Spleen (tissue), 7 donors: Measurements from ENCODE around the gene PCNX3.

Experiments
- CTCF ChIP-seq, 11 experiments: fragments of 200-600 bp in 7 of 11; fragments of 450-650 bp in 4 of 11; sonication (generic) in 4 of 11; IDR thresholded peaks in 8 of 11; conservative IDR thresholded peaks in 3 of 11; 1 replicate in 7 of 11; 2 replicates in 4 of 11; pipeline versions ENCODE4 v1.4.0 to v1.8.0; 2016 to 2021; ENCODE audit warnings: antibody characterized with exemption in 11 of 11, inconsistent platforms in 4 of 11, mild to moderate bottlenecking in 1 of 11
- POLR2A ChIP-seq, 3 donors: fragments of 450-650 bp; IDR thresholded peaks; one replicate each; pipeline ENCODE4 v1.5.1; 2017; ENCODE audit warnings: antibody characterized with exemption in 3 of 3, mild to moderate bottlenecking in 1 of 3
- POLR2AphosphoS5 ChIP-seq, 3 donors: sonication (generic); formaldehyde crosslinking; IDR thresholded peaks; one replicate each; pipeline ENCODE4 v1.5.1; 2017; ENCODE audit warnings: antibody characterized with exemption in 3 of 3
- donor health status: DM: no; HTN: no; CAD: no; lungs with moderate emphysema.
- donor health status: DM: no; HTN: no; CAD: no.
- donor health status: DM: no; HTN: no; CAD: no.

DNA sequence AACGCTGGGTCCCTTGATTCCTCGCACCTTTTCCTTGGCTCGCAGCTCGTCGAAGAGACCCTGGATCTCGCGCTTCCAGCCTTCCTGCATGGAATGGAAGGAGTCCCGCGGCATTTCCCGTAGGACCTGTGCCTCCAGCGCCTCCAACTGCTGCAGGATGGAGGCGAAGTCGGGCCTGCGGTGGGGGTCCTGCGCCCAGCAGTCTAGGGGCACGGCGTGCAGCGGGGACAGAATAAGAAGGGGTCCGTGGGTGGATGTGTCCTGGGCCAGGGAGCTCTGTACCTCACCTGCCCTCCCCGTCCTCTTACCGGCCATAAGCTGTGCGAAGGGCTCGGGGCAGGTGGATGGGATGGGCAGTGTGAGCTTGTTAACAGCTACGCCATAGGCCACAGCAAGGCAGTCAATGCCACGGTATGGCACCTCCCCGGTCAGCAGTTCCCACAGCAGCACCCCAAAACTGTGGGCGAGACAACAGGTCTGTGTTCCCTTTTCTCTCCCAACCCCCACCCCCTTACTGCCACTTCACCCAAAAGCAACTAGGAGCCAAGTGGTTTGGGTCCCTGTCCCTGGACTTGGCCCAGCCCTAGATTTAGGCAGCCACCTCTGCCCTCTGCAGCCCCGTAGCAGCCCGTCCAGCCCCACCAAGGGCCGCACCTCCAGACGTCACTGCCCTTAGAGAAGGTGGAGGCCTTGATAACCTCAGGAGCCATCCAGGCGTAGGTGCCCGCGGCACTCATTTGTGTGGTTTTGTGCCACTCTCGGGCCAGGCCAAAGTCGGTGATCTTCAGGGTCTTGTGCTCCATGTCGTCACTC, 7.8 kb upstream of the PCNX3 start:
- TF ChIP-seq POLR2AphosphoS5 (IDR thresholded peaks at IDR 0.05) = peak in 1 of 3 donors; percentile 17
- TF ChIP-seq CTCF (IDR thresholded peaks at IDR 0.05 in 8 of 11, conservative IDR thresholded peaks at IDR 0.05 in 3 of 11) = no peak
- no peak for TF ChIP-seq POLR2A (IDR thresholded peaks at IDR 0.05)
